Panc1 (cell line): ENCODE measurements around the gene DNMT3A.

Experiments used
- POLR2AphosphoS5 ChIP-seq: IDR thresholded peaks from 2 replicates; pipeline ENCODE4 v1.6.1; 2012; ENCODE audit warnings: mild to moderate bottlenecking, low read depth, low read length, moderate library complexity
- TCF7L2 ChIP-seq: IDR thresholded peaks from 2 replicates; pipeline ENCODE4 v1.6.1; 2011; ENCODE audit warnings: mild to moderate bottlenecking, low read depth, low read length, inconsistent platforms
- TF ChIP-seq, protein P1 (sequence below): fragments of 450-650 bp; IDR thresholded peaks from 2 replicates; pipeline ENCODE4 v1.5.1; 2017; ENCODE audit warnings: mild to moderate bottlenecking

DNA sequence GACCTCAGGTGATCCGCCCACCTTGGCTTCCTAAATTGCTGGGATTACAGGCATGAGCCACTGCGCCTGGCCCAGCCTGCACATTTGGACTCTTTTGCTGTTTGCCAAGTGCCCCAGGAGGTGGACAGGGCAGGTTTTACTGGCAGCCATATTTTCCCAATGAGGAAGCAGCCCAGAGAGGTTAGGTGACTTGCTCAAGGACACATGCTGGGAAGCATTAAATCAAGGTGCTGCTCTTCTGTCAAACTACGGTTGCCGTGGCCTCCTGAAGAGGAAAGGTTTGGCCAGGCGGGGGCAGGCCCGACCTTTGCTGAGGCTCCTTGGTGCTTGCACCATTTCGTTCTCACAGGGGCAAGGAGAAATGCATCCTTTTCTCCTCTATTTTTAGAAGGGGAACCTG lies 44.0 kb downstream of the DNMT3A start:
- TF ChIP-seq, protein P1, sequence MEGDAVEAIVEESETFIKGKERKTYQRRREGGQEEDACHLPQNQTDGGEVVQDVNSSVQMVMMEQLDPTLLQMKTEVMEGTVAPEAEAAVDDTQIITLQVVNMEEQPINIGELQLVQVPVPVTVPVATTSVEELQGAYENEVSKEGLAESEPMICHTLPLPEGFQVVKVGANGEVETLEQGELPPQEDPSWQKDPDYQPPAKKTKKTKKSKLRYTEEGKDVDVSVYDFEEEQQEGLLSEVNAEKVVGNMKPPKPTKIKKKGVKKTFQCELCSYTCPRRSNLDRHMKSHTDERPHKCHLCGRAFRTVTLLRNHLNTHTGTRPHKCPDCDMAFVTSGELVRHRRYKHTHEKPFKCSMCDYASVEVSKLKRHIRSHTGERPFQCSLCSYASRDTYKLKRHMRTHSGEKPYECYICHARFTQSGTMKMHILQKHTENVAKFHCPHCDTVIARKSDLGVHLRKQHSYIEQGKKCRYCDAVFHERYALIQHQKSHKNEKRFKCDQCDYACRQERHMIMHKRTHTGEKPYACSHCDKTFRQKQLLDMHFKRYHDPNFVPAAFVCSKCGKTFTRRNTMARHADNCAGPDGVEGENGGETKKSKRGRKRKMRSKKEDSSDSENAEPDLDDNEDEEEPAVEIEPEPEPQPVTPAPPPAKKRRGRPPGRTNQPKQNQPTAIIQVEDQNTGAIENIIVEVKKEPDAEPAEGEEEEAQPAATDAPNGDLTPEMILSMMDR, result no peak
- TF ChIP-seq POLR2AphosphoS5 (no peak), TCF7L2 (no peak)
